ENCODE data around the gene DNAJC17.

The DNAJC17 gene

GRCh38 chr15:40723919-40724318 lies 83.4 kb downstream of the DNAJC17 start:
- DNase-seq, result no peak

- DNase-seq, result no peak
Observed at GRCh38 chr15:40722934-40723333, 84.3 kb downstream of the DNAJC17 start.

- DNase-seq, result no peak
Observed at GRCh38 chr15:40722354-40722753, 84.9 kb downstream of the DNAJC17 start.

DNA sequence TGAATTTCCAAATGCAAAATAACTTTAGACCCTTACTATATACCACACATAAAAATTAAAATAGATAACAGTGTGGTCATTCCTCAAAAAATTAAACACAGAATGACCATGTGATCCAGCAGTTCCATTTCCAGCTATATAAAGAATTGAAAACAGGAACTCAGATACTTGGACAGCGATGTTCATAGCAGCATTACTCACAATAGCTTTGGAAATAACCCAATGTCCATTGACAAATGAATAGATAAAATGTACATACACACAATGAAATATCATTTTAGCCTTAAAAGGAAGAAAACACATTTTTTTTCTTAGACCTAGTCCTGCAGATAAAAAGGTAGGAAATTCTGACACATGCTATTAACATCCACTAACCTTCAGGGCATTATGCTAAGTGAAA lies 85.6 kb downstream of the DNAJC17 start:
- no peak for DNase-seq

- no peak for DNase-seq
Observed at GRCh38 chr15:40716165-40716564, 91.1 kb downstream of the DNAJC17 start.
